Lower leg skin (tissue), 4 donors: ENCODE results near the gene ZNG1B. TPM values are rescaled to one million over a fixed set of nuclear protein-coding genes. Genes with fewer than 3 reads are reported as not detected.
"Not testable (repeated sequence)": the region's sequence is repeated elsewhere in the genome, so short reads cannot be mapped to it uniquely, and the experiment has no call there.

Experiments used
- DNase-seq, 2 donors: peaks; one replicate each; pipeline ENCODE4 v3.0.0-alpha.2; 2019; ENCODE audit warnings: low spot score in 2 of 2
- H3K4me3 ChIP-seq: fragments of 200-600 bp; sonication (generic); 2 replicates; pipeline ENCODE4 v1.5.1; 2017; ENCODE audit warnings: mild to moderate bottlenecking, low read depth; ENCODE audit not compliant: poor library complexity, severe bottlenecking
- CTCF ChIP-seq, 3 donors: fragments of 450-650 bp; IDR thresholded peaks; one replicate each; pipeline ENCODE4 v1.5.1; 2016; ENCODE audit warnings: antibody characterized with exemption in 3 of 3, mild to moderate bottlenecking in 3 of 3, moderate library complexity in 2 of 3
- POLR2A ChIP-seq, 2 donors: fragments of 450-650 bp; IDR thresholded peaks; one replicate each; pipeline ENCODE4 v1.6.1; 2016 to 2017; ENCODE audit warnings: antibody characterized with exemption in 2 of 2, mild to moderate bottlenecking in 1 of 2, moderate library complexity in 1 of 2
- WGBS, 2 donors: methylation state at CpG; one replicate each; pipeline ENCODE4 v1.1.5; 2018; 5-methylcytosine and 5-hydroxymethylcytosine counted together
- intact Hi-C: fragments of 100-400 bp; cut with DNase I; formaldehyde crosslinking; loops from one replicate; pipeline ENCODE4 v1.15.0; 2023; ENCODE audit warnings: low total_unique reads
- total RNA-seq, 4 donors: library from RNA; depleted of rRNA; stranded (reverse); fragments of >200 nt; gene quantifications; one replicate each; pipeline ENCODE4 v1.1.0, GENCODE V29; 2016

ZNG1B gene
- 10 to 100 TPM; 18.6 to 30.8 (median 24.1) TPM for total RNA-seq

GRCh38 chr2:113437508-113438465 lies at the start of gene ZNG1B:
TSS of gene ZNG1B (plus strand) at chr2:113437691. CDS start at chr2:113437869, 178 bp downstream.
- peak within 1 kb of the TSS; percentile 15 for H3K4me3 ChIP-seq
- DNase-seq, result peak; percentile 44 to 89
- WGBS, 2 donors, result 1 to 2% methylated on average over 16 to 24 of the region's 56 CpGs
- intact Hi-C loops, result not testable (repeated sequence)

GRCh38 chr2:113390124-113390849 lies 47.2 kb upstream of the ZNG1B start:
- no peak overlapping the region for H3K4me3 ChIP-seq
- 9 to 13% methylated on average over 11 of the region's 11 CpGs for WGBS, 2 donors
- DNase-seq, result peak; percentile 62 to 79
- intact Hi-C loops, result no loop called here
- TF ChIP-seq CTCF (IDR thresholded peaks at IDR 0.05) (no peak), POLR2A (IDR thresholded peaks at IDR 0.05) (no peak)

- 78 to 89% methylated on average over 6 of the region's 6 CpGs for WGBS, 2 donors
- peak in 1 of 2 donors; percentile 65 for DNase-seq
- TF ChIP-seq CTCF (IDR thresholded peaks at IDR 0.05), result no peak
- TF ChIP-seq POLR2A (IDR thresholded peaks at IDR 0.05), result no peak
- no peak overlapping the region for H3K4me3 ChIP-seq
- intact Hi-C loops, result no loop called here
Measured at GRCh38 chr2:113391073-113391472, 46.4 kb upstream of the ZNG1B start.

- H3K4me3 ChIP-seq, result no peak overlapping the region
- intact Hi-C loops, result no loop called here
- TF ChIP-seq CTCF (IDR thresholded peaks at IDR 0.05), result no peak
- no peak for DNase-seq
- 67 to 74% methylated on average over 5 of the region's 5 CpGs for WGBS, 2 donors
Measured at GRCh38 chr2:113406114-113406513, 31.4 kb upstream of the ZNG1B start.

GRCh38 chr2:113407446-113408099 lies 29.9 kb upstream of the ZNG1B start:
- TF ChIP-seq CTCF (IDR thresholded peaks at IDR 0.05) (no peak), POLR2A (IDR thresholded peaks at IDR 0.05) (no peak)
- WGBS, 2 donors, result 73 to 74% methylated on average over 3 of the region's 3 CpGs
- no peak for DNase-seq
- intact Hi-C loops, result no loop called here
- no peak overlapping the region for H3K4me3 ChIP-seq

GRCh38 chr2:113411725-113412352 lies 25.7 kb upstream of the ZNG1B start:
- DNase-seq, H3K4me3 ChIP-seq, intact Hi-C loops: not testable (repeated sequence)
- WGBS, 2 donors, result 57 to 92% methylated on average over 1 of the region's 3 CpGs

- H3K4me3 ChIP-seq, intact Hi-C loops, DNase-seq: not testable (repeated sequence)
- WGBS, 2 donors, result 53 to 68% methylated on average over 5 of the region's 5 CpGs
Measured at GRCh38 chr2:113412774-113413173, 24.7 kb upstream of the ZNG1B start.

- DNase-seq, H3K4me3 ChIP-seq, intact Hi-C loops: not testable (repeated sequence)
- 54 to 71% methylated on average over 1 of the region's 1 CpG for WGBS, 2 donors
Measured at GRCh38 chr2:113431773-113432172, 5.7 kb upstream of the ZNG1B start.

GRCh38 chr2:113433468-113433867 lies 4.0 kb upstream of the ZNG1B start:
- intact Hi-C loops, DNase-seq, H3K4me3 ChIP-seq: not testable (repeated sequence)
